H1 (cell line): ENCODE results near the gene GPR162. TPM values are rescaled to one million over a fixed set of nuclear protein-coding genes. Genes with fewer than 3 reads are reported as not detected.

Experiments used
- E2F6 ChIP-seq: IDR thresholded peaks from 2 replicates; pipeline ENCODE4 v1.6.1; 2012; ENCODE audit warnings: inconsistent platforms
- SIN3A ChIP-seq, 2 experiments: IDR thresholded peaks in 1 of 2; conservative IDR thresholded peaks in 1 of 2; 2 replicates each; pipeline ENCODE4 v1.6.1; 2011 to 2012; ENCODE audit warnings: low read length in 2 of 2, improper control_type of control experiment in 1 of 2, low read depth in 1 of 2, mild to moderate bottlenecking in 1 of 2
- SP2 ChIP-seq: IDR thresholded peaks from 2 replicates; pipeline ENCODE4 v1.6.1; 2012; ENCODE audit warnings: mild to moderate bottlenecking, low read length, inconsistent platforms
- TAF1 ChIP-seq: IDR thresholded peaks from 2 replicates; pipeline ENCODE4 v1.6.1; 2011; ENCODE audit warnings: mild to moderate bottlenecking, low read depth, low read length
- YY1 ChIP-seq: IDR thresholded peaks from 2 replicates; pipeline ENCODE4 v1.6.1; 2011; ENCODE audit warnings: low read depth, mild to moderate bottlenecking, low read length
- polyA plus RNA-seq, 7 experiments: library from polyadenylated mRNA; depleted of rRNA in 3 of 7; stranded (reverse) in 5 of 7; unstranded in 2 of 7; fragments of >200 nt in 5 of 7; fragments of 200-250 nt in 2 of 7; gene quantifications; 1 replicate in 5 of 7; 2 replicates in 1 of 7; 4 replicates in 1 of 7; pipeline versions ENCODE4 v1.2.1 to v1.2.3, GENCODE V29; 2011 to 2013; ENCODE audit warnings: missing spikeins in 2 of 7, mixed read lengths in 2 of 7
- total RNA-seq: library from RNA; stranded (reverse); fragmentation: NEBNext Ultra II Directional; extraction: Animal tissue kit (Norgen Biotek cat#: 25700); gene quantifications from 2 replicates; pipeline ENCODE4 v1.2.1, GENCODE V29; 2021

Gene GPR162
- total and polyA plus RNA-seq, 2 of the 8 experiments (the other 6 are each of a cell fraction or from before 2014, with no cell fraction given) = 7.3 to 8.8 TPM

- TF ChIP-seq SIN3A (conservative IDR thresholded peaks at IDR 0.05 in 1 of 2, IDR thresholded peaks at IDR 0.05 in 1 of 2; ENCODE audit: low read depth in 1 of 2, low read length in 2 of 2) (peak in 1 of 2 experiments; percentile 18; a peak in 1 of 4 replicates), TAF1 (0 out of 2 replicates have a peak, but pooled peaks have one; percentile 18), YY1 (peak; percentile 70), SP2 (no peak), E2F6 (no peak)
Observed at GRCh38 chr12:6852651-6853354, 31.2 kb downstream of the GPR162 start (continued).
